ENCODE measurements around the gene CHRDL2. TPM values are rescaled to one million over a fixed set of nuclear protein-coding genes. Genes with fewer than 3 reads are reported as not detected.

CHRDL2 gene
- total and polyA plus RNA-seq, 2 of the 13 experiments (the other 11 are each of a cell fraction or from before 2014, with no cell fraction given): 0.04 TPM; not detected in 1

GRCh38 chr11:74693531-74693930, 37.7 kb downstream of the CHRDL2 start:
- Histone ChIP-seq H3K4me1 (ENCODE audit: insufficient read depth, low read length) (peaks cover 33% of the 10 kb centered on the region), H3K9ac (ENCODE audit: insufficient read depth, low read depth, low read length) (no peak overlapping the region)
- in situ Hi-C loops (cut with HindIII; ENCODE audit: extremely low pct_ligation_motif_present, low pct_unique_long_range_greater_than_20kb): no loop called here
- TF ChIP-seq LBX2 (CRISPR knock-in tag; IDR thresholded peaks at IDR 0.05; ENCODE audit: borderline replicate concordance) (no peak), ZNF609 (CRISPR knock-in tag; IDR thresholded peaks at IDR 0.05; ENCODE audit: borderline replicate concordance) (no peak), ZFP62 (CRISPR knock-in tag; IDR thresholded peaks at IDR 0.05) (no peak), ZSCAN25 (CRISPR knock-in tag; IDR thresholded peaks at IDR 0.05) (no peak), HOXA7 (CRISPR knock-in tag; IDR thresholded peaks at IDR 0.05) (no peak), TBX2 (CRISPR knock-in tag; IDR thresholded peaks at IDR 0.05; ENCODE audit: borderline replicate concordance) (no peak), ZKSCAN5 (CRISPR knock-in tag; IDR thresholded peaks at IDR 0.05) (no peak), ONECUT2 (CRISPR knock-in tag; IDR thresholded peaks at IDR 0.05) (no peak), CREB3 (CRISPR knock-in tag; IDR thresholded peaks at IDR 0.05) (no peak), ZNF646 (CRISPR knock-in tag; IDR thresholded peaks at IDR 0.05) (no peak), FOXA3 (CRISPR knock-in tag; IDR thresholded peaks at IDR 0.05) (no peak), MTF1 (CRISPR knock-in tag; IDR thresholded peaks at IDR 0.05) (no peak), CHD2 (IDR thresholded peaks at IDR 0.05; ENCODE audit: low read depth, low read length) (no peak)

More at GRCh38 chr11:74693531-74693930, 37.7 kb downstream of the CHRDL2 start:
- Histone ChIP-seq H3K9me3 (ENCODE audit: low read length) (no peaks in the 10 kb centered on the region), H3K27ac (ENCODE audit: extremely low read length, insufficient read depth, low read length) (no peak overlapping the region), H3K36me3 (replicated peaks in 1 of 2; ENCODE audit: control insufficient read depth in 1 of 2, insufficient read depth in 2 of 2, low read length in 2 of 2) (no peaks in the 10 kb centered on the region), H3K4me3 (replicated peaks in 1 of 3; ENCODE audit: insufficient read depth in 1 of 3, low read depth in 2 of 3, low read length in 3 of 3) (no peak overlapping the region), H3K27me3 (ENCODE audit: control insufficient read depth in 1 of 2, insufficient read depth in 2 of 2, low read length in 2 of 2) (peaks cover 0 to 27% of the 10 kb centered on the region in 2 experiments; a peak in 3 of 5 replicates), H3K79me2 (ENCODE audit: insufficient read depth, low read length) (no peaks in the 10 kb centered on the region), H2AFZ (ENCODE audit: low read length) (no peak overlapping the region), H3K4me2 (ENCODE audit: low read depth, low read length) (no peak overlapping the region), H4K20me1 (ENCODE audit: insufficient read depth, low read length) (no peaks in the 10 kb centered on the region)
- ATAC-seq (no peak), DNase-seq (ENCODE audit: low spot score) (no peak), FAIRE-seq (no peak)
- BruUV-seq (replicated peaks): no TSS peak
- CTCF ChIA-PET (ENCODE audit: low intra/inter-chr PET ratio, low total read pairs): interaction anchor here (1.1 kb wide), 1 partner anchor 59 kb away, joined by 3 read pairs; no protein-coding TSS in a partner anchor
- POLR2A ChIA-PET: no interaction called here
- intact Hi-C loops (cut with micrococcal nuclease; ENCODE audit: unreplicated experiment): no loop called here
- WGBS (ENCODE audit: low lambda C conversion rate): 39% methylated on average over 5 of the region's 5 CpGs
